SU-DHL-6 (cell line): ENCODE data around the gene TEAD3.

ENCODE experiments used
- H2AFZ ChIP-seq: fragments of 200-600 bp; sonication (generic); 2 replicates; pipeline ENCODE4 v1.6.1; 2014; ENCODE audit warnings: low read depth, mild to moderate bottlenecking, moderate library complexity, mixed read lengths, antibody characterized with exemption, low read length; ENCODE audit not compliant: severe bottlenecking
- H3F3A ChIP-seq: fragments of 200-600 bp; shearing (Covaris generic); 2 replicates; pipeline ENCODE4 v1.6.0; 2016; ENCODE audit warnings: antibody characterized with exemption, mild to moderate bottlenecking; ENCODE audit not compliant: insufficient read depth
- H3K27ac ChIP-seq: fragments of 200-600 bp; sonication (generic); 2 replicates; pipeline ENCODE4 v1.5.1; 2016; ENCODE audit warnings: low read depth, mild to moderate bottlenecking, low read length, moderate library complexity, mixed read lengths
- H3K27me3 ChIP-seq: fragments of 200-600 bp; sonication (generic), shearing (Covaris generic); 2 replicates; pipeline ENCODE4 v1.6.0; 2014; ENCODE audit warnings: mild to moderate bottlenecking, low read length
- H3K36me3 ChIP-seq: fragments of 200-600 bp; sonication (generic); 2 replicates; pipeline ENCODE4 v1.6.1; 2014; ENCODE audit warnings: mild to moderate bottlenecking, low read length, mixed read lengths
- H3K4me2 ChIP-seq: fragments of 300-600, 200-600 bp; shearing (Covaris generic), sonication (generic); 2 replicates; pipeline ENCODE4 v1.6.0; 2014; ENCODE audit warnings: low read length, low read depth, mild to moderate bottlenecking; ENCODE audit not compliant: poor library complexity, severe bottlenecking
- H3K4me3 ChIP-seq: fragments of 200-600 bp; sonication (generic); 2 replicates; pipeline ENCODE4 v1.5.1; 2014; ENCODE audit warnings: antibody characterized with exemption, low read length, mild to moderate bottlenecking, mixed read lengths; ENCODE audit not compliant: insufficient read depth, poor library complexity, severe bottlenecking
- H3K79me2 ChIP-seq: fragments of 200-600 bp; sonication (generic); 2 replicates; pipeline ENCODE4 v1.6.1; 2014; ENCODE audit warnings: mild to moderate bottlenecking, low read length, moderate library complexity; ENCODE audit not compliant: insufficient read depth
- H3K9ac ChIP-seq: fragments of 200-600 bp; sonication (generic); 2 replicates; pipeline ENCODE4 v1.7.0; 2014; ENCODE audit warnings: mild to moderate bottlenecking, low read length
- H3K9me2 ChIP-seq: fragments of 200-600 bp; sonication (generic); replicated peaks from 2 replicates; pipeline ENCODE4 v1.6.1; 2014; ENCODE audit warnings: low read length; ENCODE audit not compliant: insufficient read depth
- H3K9me3 ChIP-seq: fragments of 200-600 bp; sonication (generic); 2 replicates; pipeline ENCODE4 v1.6.1; 2014; ENCODE audit warnings: low read length, mixed read lengths; ENCODE audit not compliant: insufficient read depth
- H4K20me1 ChIP-seq: fragments of 200-600 bp; sonication (generic); 2 replicates; pipeline ENCODE4 v1.6.1; 2014; ENCODE audit warnings: low read depth, mild to moderate bottlenecking, antibody characterized with exemption, low read length, moderate library complexity, mixed read lengths
- CTCF ChIP-seq: fragments of 200-600 bp; sonication (generic); IDR thresholded peaks from one replicate; pipeline ENCODE4 v1.5.1; 2017; ENCODE audit warnings: antibody characterized with exemption, mild to moderate bottlenecking, low read length, moderate library complexity; ENCODE audit not compliant: insufficient read depth, poor library complexity, severe bottlenecking
- EZH2phosphoT487 ChIP-seq: fragments of 200-600 bp; sonication (generic), shearing (Covaris generic); conservative IDR thresholded peaks from 2 replicates; pipeline ENCODE4 v1.6.1; 2018; ENCODE audit warnings: mild to moderate bottlenecking, antibody characterized with exemption, low read length, moderate library complexity, mixed read lengths

Gene TEAD3

GRCh38 chr6:35496841-35497570 lies at the start of gene TEAD3:
TSS of gene TEAD3 (minus strand) at chr6:35497079.
- Histone ChIP-seq H3K79me2 (no peaks in the 10 kb centered on the region), H3K36me3 (no peaks in the 10 kb centered on the region), H3K9me2 (no peaks in the 10 kb centered on the region), H3K27ac (no peak within 1 kb of the TSS), H3F3A (no peaks in the 10 kb centered on the region), H2AFZ (peak within 1 kb of the TSS; percentile 88), H4K20me1 (no peaks in the 10 kb centered on the region), H3K9ac (peak within 1 kb of the TSS; percentile 54), H3K27me3 (no peaks in the 10 kb centered on the region), H3K4me3 (peak within 1 kb of the TSS; percentile 63), H3K4me2 (peak within 1 kb of the TSS; percentile 67), H3K9me3 (no peaks in the 10 kb centered on the region)
- TF ChIP-seq EZH2phosphoT487 (no peak), CTCF (no peak)

GRCh38 chr6:35544769-35545361 lies 48.0 kb upstream of the TEAD3 start:
- H3K4me3 ChIP-seq = no peak overlapping the region
- H3K9ac ChIP-seq = no peak overlapping the region
- no peaks in the 10 kb centered on the region for H3K9me2 ChIP-seq
- no peaks in the 10 kb centered on the region for H3K79me2 ChIP-seq
- no peak overlapping the region for H3K27ac ChIP-seq
- TF ChIP-seq CTCF (no peak), EZH2phosphoT487 (no peak)
- no peaks in the 10 kb centered on the region for H4K20me1 ChIP-seq
- no peak overlapping the region for H2AFZ ChIP-seq
- no peaks in the 10 kb centered on the region; the same call in 1 of the 2 replicates for H3K36me3 ChIP-seq
- H3K27me3 ChIP-seq = no peaks in the 10 kb centered on the region
- no peak overlapping the region for H3K4me2 ChIP-seq
- 0 out of 2 replicates have a peak, but pooled peaks cover 4% of the 10 kb centered on the region for H3K9me3 ChIP-seq
- no peaks in the 10 kb centered on the region for H3F3A ChIP-seq

- Histone ChIP-seq H3K4me2 (no peak overlapping the region), H3K27ac (no peak overlapping the region), H3K9me2 (no peaks in the 10 kb centered on the region)
These were observed 46.7 kb upstream of the TEAD3 start for GRCh38 chr6:35543459-35544193.

More at GRCh38 chr6:35543459-35544193, 46.7 kb upstream of the TEAD3 start:
- no peak overlapping the region for H3K4me3 ChIP-seq
- no peaks in the 10 kb centered on the region for H3F3A ChIP-seq
- no peaks in the 10 kb centered on the region for H3K27me3 ChIP-seq
- H3K36me3 ChIP-seq = no peaks in the 10 kb centered on the region; the same call in 1 of the 2 replicates
- 0 out of 2 replicates have a peak, but pooled peaks cover 4% of the 10 kb centered on the region for H3K9me3 ChIP-seq
- peak overlapping the region; percentile 46 for H2AFZ ChIP-seq
- H4K20me1 ChIP-seq = no peaks in the 10 kb centered on the region
- no peak for TF ChIP-seq CTCF
- no peak for TF ChIP-seq EZH2phosphoT487
- H3K79me2 ChIP-seq = no peaks in the 10 kb centered on the region
- no peak overlapping the region for H3K9ac ChIP-seq
